Activated naive CD4-positive, alpha-beta T cell treated with anti-CD3 and anti-CD28 coated beads, Interleukin-2, amount 50 U/mL, for 72 hours (primary cell): ENCODE data around the gene BSDC1. TPM values are rescaled to one million over a fixed set of nuclear protein-coding genes. Genes with fewer than 3 reads are reported as not detected.
"Not testable (repeated sequence)": the region's sequence is repeated elsewhere in the genome, so short reads cannot be mapped to it uniquely, and the experiment has no call there.

Source experiments
- ATAC-seq, 2 donors: fragments of 150-1000 bp; cut with Tn5 transposase; 2 replicates each; pipeline ENCODE4 v1.10.0; 2021; ENCODE audit warnings: mild to moderate bottlenecking in 2 of 2, moderate library complexity in 2 of 2
- DNase-seq, 2 donors: peaks; one replicate each; pipeline ENCODE4 v3.0.0; 2021 to 2022; ENCODE audit warnings: low spot score in 2 of 2
- H3K27ac Mint-ChIP-seq, 2 donors: one replicate each; pipeline ENCODE4 v1.8.0; 2022; ENCODE audit warnings: mild to moderate bottlenecking in 2 of 2, mixed read lengths in 2 of 2
- H3K36me3 Mint-ChIP-seq, 2 donors: one replicate each; pipeline ENCODE4 v1.8.0; 2022; ENCODE audit warnings: mixed read lengths in 2 of 2
- H3K9me3 Mint-ChIP-seq, 2 donors: one replicate each; pipeline ENCODE4 v1.8.0; 2022; ENCODE audit warnings: mixed read lengths in 2 of 2
- total RNA-seq, 2 donors: library from RNA; stranded (reverse); gene quantifications; one replicate each; pipeline ENCODE4 v1.2.3, GENCODE V29; 2022

The BSDC1 gene
- total RNA-seq, 2 donors from 2014 or later = 41.8 to 53.0 TPM

- H3K36me3 Mint-ChIP-seq = no peaks in the 10 kb centered on the region
- DNase-seq (peak in 1 of 2 donors; percentile 73), ATAC-seq (peak; percentile 80 to 95)
- H3K27ac Mint-ChIP-seq = peak overlapping the region in 1 of 2 donors; percentile 48
- H3K9me3 Mint-ChIP-seq = no peaks in the 10 kb centered on the region
Observed at GRCh38 chr1:32372149-32372756, 22.0 kb downstream of the BSDC1 start.

- ATAC-seq = no peak
Observed at GRCh38 chr1:32367912-32368635, 26.2 kb downstream of the BSDC1 start.

GRCh38 chr1:32365445-32365844 is 28.8 kb downstream of the BSDC1 start:
- H3K27ac Mint-ChIP-seq = peak overlapping the region in 1 of 2 donors; percentile 62
- ATAC-seq (no peak), DNase-seq (no peak)
- H3K36me3 Mint-ChIP-seq = peaks cover 0 to 6% of the 10 kb centered on the region in 2 donors
- no peaks in the 10 kb centered on the region for H3K9me3 Mint-ChIP-seq

More at GRCh38 chr1:32367912-32368635, 26.2 kb downstream of the BSDC1 start:
- Mint-ChIP-seq H3K9me3 (no peaks in the 10 kb centered on the region), H3K36me3 (no peaks in the 10 kb centered on the region), H3K27ac (peak overlapping the region in 1 of 2 donors; percentile 14)
- no peak for DNase-seq

- Mint-ChIP-seq H3K27ac (no peak overlapping the region), H3K36me3 (peaks cover 0 to 6% of the 10 kb centered on the region in 2 donors), H3K9me3 (no peaks in the 10 kb centered on the region)
- ATAC-seq (no peak), DNase-seq (no peak)
Observed at GRCh38 chr1:32364836-32365235, 29.4 kb downstream of the BSDC1 start.

GRCh38 chr1:32363713-32364112 is 30.5 kb downstream of the BSDC1 start:
- H3K27ac Mint-ChIP-seq = no peak overlapping the region
- H3K9me3 Mint-ChIP-seq = no peaks in the 10 kb centered on the region
- DNase-seq = no peak
- ATAC-seq = no peak
- H3K36me3 Mint-ChIP-seq = peaks cover 0 to 6% of the 10 kb centered on the region in 2 donors

- DNase-seq (no peak), ATAC-seq (no peak)
- Mint-ChIP-seq H3K9me3 (no peaks in the 10 kb centered on the region), H3K27ac (no peak within 1 kb of the TSS), H3K36me3 (peaks cover 0 to 6% of the 10 kb centered on the region in 2 donors)
Observed at GRCh38 chr1:32362474-32363313, 31.5 kb downstream of the BSDC1 start, which contains the start of the genes FAM229A and TSSK3. Gene FAM229A, minus strand, starts transcription at chr1:32362485. Its CDS starts 394 bp downstream, at chr1:32362091. Gene TSSK3, plus strand, starts transcription at chr1:32362539. Its CDS starts 163 bp downstream, at chr1:32362702.

GRCh38 chr1:32361674-32362473 is 32.4 kb downstream of the BSDC1 start:
- no peak overlapping the region for H3K27ac Mint-ChIP-seq
- ATAC-seq = peak; percentile 42 to 50
- no peaks in the 10 kb centered on the region for H3K9me3 Mint-ChIP-seq
- H3K36me3 Mint-ChIP-seq = peaks cover 0 to 6% of the 10 kb centered on the region in 2 donors
- peak in 1 of 2 donors; percentile 20 for DNase-seq

GRCh38 chr1:32361308-32361673 is 33.0 kb downstream of the BSDC1 start:
- Mint-ChIP-seq H3K27ac (no peak overlapping the region), H3K36me3 (peaks cover 0 to 6% of the 10 kb centered on the region in 2 donors), H3K9me3 (no peaks in the 10 kb centered on the region)
- DNase-seq (no peak), ATAC-seq (no peak)

- H3K9me3 Mint-ChIP-seq = no peaks in the 10 kb centered on the region
- H3K27ac Mint-ChIP-seq = no peak overlapping the region
- peaks cover 0 to 6% of the 10 kb centered on the region in 2 donors for H3K36me3 Mint-ChIP-seq
- DNase-seq (no peak), ATAC-seq (no peak)
Observed at GRCh38 chr1:32358435-32358834, 35.8 kb downstream of the BSDC1 start.

GRCh38 chr1:32357614-32358013 is 36.6 kb downstream of the BSDC1 start:
- Mint-ChIP-seq H3K27ac (no peak overlapping the region), H3K9me3 (no peaks in the 10 kb centered on the region), H3K36me3 (peaks cover 0 to 6% of the 10 kb centered on the region in 2 donors)
- ATAC-seq (no peak), DNase-seq (no peak)

GRCh38 chr1:32356478-32356877 is 37.8 kb downstream of the BSDC1 start:
- ATAC-seq (no peak), DNase-seq (no peak)
- Mint-ChIP-seq H3K9me3 (no peaks in the 10 kb centered on the region), H3K36me3 (peaks cover 0 to 6% of the 10 kb centered on the region in 2 donors), H3K27ac (no peak overlapping the region)

GRCh38 chr1:32355778-32356177 is 38.5 kb downstream of the BSDC1 start:
- not testable (repeated sequence) for ATAC-seq, H3K9me3 Mint-ChIP-seq, H3K36me3 Mint-ChIP-seq, H3K27ac Mint-ChIP-seq, DNase-seq

GRCh38 chr1:32353886-32354570 is 40.2 kb downstream of the BSDC1 start:
- DNase-seq (no peak), ATAC-seq (no peak)
- Mint-ChIP-seq H3K27ac (peak overlapping the region in 1 of 2 donors; percentile 7), H3K36me3 (no peaks in the 10 kb centered on the region), H3K9me3 (no peaks in the 10 kb centered on the region)

GRCh38 chr1:32353431-32353830 is 40.8 kb downstream of the BSDC1 start:
- no peaks in the 10 kb centered on the region for H3K36me3 Mint-ChIP-seq
- ATAC-seq = no peak
- H3K27ac Mint-ChIP-seq = no peak overlapping the region
- no peak for DNase-seq
- H3K9me3 Mint-ChIP-seq = no peaks in the 10 kb centered on the region

GRCh38 chr1:32352831-32353383 is 41.3 kb downstream of the BSDC1 start:
- DNase-seq (no peak), ATAC-seq (no peak)
- Mint-ChIP-seq H3K27ac (no peak overlapping the region), H3K9me3 (no peaks in the 10 kb centered on the region), H3K36me3 (no peaks in the 10 kb centered on the region)
